Mucosa of descending colon (tissue), 3 donors: Measurements from ENCODE around the gene ARIH1. TPM values are rescaled to one million over a fixed set of nuclear protein-coding genes. Genes with fewer than 3 reads are reported as not detected.

Experiments
- ATAC-seq: fragments of 200-7000 bp; cut with Tn5 transposase; one replicate; pipeline ENCODE4 v1.9.1; 2020; ENCODE audit warnings: mild to moderate bottlenecking, moderate library complexity
- DNase-seq, 3 donors: peaks; one replicate each; pipeline ENCODE4 v3.0.0-alpha.2; 2020
- H3K36me3 ChIP-seq: fragments of 200-600 bp; one replicate; pipeline ENCODE4 v1.8.0; 2021; ENCODE audit warnings: low read depth, mild to moderate bottlenecking
- H3K4me1 ChIP-seq: fragments of 200-600 bp; one replicate; pipeline ENCODE4 v1.8.0; 2021; ENCODE audit warnings: low read depth, mild to moderate bottlenecking
- H3K4me3 ChIP-seq: fragments of 200-600 bp; one replicate; pipeline ENCODE4 v1.8.0; 2021; ENCODE audit warnings: mild to moderate bottlenecking
- H3K9me3 ChIP-seq: fragments of 200-600 bp; one replicate; pipeline ENCODE4 v1.8.0; 2021; ENCODE audit warnings: mild to moderate bottlenecking
- intact Hi-C, 2 donors: fragments of 100-400 bp; cut with DNase I in 1 of 2; cut with micrococcal nuclease in 1 of 2; formaldehyde crosslinking; loops; one replicate each; pipeline versions ENCODE4 v1.11.0 to v1.11.1; 2022; cut with DNase I, micrococcal nuclease
- total RNA-seq, 3 donors: library from RNA; stranded (reverse); fragmentation: NEBNext Ultra II Directional in 2 of 3; extraction: Animal tissue kit (Norgen Biotek cat#: 25700) in 2 of 3; gene quantifications; one replicate each; pipeline versions ENCODE4 v1.2.1 to v1.2.4, GENCODE V29; 2021 to 2023
- TF ChIP-seq, protein P1 (sequence below): fragments of 200-600 bp; IDR thresholded peaks from one replicate; pipeline ENCODE4 v1.8.0; 2022; ENCODE audit warnings: antibody characterized with exemption, mild to moderate bottlenecking
- donor health status: DM: no; HTN: no; CAD: no; lungs with moderate emphysema.
- donor health status: DM: no; HTN: no; CAD: no.
- donor health status: DM: no; HTN: yes; CAD: no.

The ARIH1 gene
- total RNA-seq, 3 donors from 2014 or later, result 109 to 205 (median 118) TPM

DNA sequence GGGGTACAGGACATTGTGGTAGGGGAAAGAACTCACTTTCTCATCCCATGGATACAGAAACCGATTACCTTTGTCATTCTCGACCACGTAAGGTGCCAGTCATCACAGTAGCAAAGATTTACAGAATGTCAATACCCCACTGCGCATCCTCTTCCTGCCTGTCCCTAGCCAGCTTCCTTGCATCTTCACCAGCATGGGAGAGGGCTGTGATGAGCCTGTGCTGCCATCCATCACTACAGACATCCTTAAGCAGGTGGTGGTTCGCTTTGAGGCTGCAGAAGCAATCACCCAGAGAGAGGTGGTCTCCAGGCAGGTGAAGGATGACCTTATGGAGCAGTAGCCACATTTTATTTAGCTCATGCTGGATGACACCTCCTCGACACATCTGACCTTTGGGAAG, 23.3 kb upstream of the ARIH1 start:
- H3K4me3 ChIP-seq, result no peak overlapping the region
- no peaks in the 10 kb centered on the region for H3K9me3 ChIP-seq
- ATAC-seq (no peak), DNase-seq (no peak)
- H3K4me1 ChIP-seq, result no peaks in the 10 kb centered on the region
- no peaks in the 10 kb centered on the region for H3K36me3 ChIP-seq
- TF ChIP-seq, protein P1, sequence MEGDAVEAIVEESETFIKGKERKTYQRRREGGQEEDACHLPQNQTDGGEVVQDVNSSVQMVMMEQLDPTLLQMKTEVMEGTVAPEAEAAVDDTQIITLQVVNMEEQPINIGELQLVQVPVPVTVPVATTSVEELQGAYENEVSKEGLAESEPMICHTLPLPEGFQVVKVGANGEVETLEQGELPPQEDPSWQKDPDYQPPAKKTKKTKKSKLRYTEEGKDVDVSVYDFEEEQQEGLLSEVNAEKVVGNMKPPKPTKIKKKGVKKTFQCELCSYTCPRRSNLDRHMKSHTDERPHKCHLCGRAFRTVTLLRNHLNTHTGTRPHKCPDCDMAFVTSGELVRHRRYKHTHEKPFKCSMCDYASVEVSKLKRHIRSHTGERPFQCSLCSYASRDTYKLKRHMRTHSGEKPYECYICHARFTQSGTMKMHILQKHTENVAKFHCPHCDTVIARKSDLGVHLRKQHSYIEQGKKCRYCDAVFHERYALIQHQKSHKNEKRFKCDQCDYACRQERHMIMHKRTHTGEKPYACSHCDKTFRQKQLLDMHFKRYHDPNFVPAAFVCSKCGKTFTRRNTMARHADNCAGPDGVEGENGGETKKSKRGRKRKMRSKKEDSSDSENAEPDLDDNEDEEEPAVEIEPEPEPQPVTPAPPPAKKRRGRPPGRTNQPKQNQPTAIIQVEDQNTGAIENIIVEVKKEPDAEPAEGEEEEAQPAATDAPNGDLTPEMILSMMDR, result no peak
- intact Hi-C loops, result no loop called here

DNA sequence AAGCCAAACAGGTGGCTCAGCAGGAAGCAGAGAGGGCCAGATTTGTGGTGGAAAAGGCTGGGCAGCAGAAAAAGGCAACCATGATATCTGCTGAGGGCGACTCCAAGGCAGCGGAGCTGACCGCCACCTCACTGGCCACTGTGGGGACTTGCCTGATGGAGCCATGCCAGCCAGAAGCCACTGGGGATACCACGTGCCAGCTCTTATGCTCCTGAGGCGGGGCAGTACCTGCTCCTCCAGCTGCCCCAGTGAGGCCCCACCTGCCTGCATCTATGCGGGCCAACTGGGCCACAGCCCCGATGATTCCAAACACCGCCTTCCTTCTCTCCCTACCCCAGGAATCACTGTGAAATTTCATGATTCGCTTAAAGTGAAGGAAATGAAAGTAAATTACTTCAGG, 22.9 kb upstream of the ARIH1 start:
- H3K9me3 ChIP-seq, result no peaks in the 10 kb centered on the region
- H3K4me3 ChIP-seq, result no peak overlapping the region
- H3K4me1 ChIP-seq, result no peaks in the 10 kb centered on the region
- TF ChIP-seq, protein P1, result no peak
- ATAC-seq (no peak), DNase-seq (no peak)
- intact Hi-C loops, result no loop called here
- H3K36me3 ChIP-seq, result no peaks in the 10 kb centered on the region

DNA sequence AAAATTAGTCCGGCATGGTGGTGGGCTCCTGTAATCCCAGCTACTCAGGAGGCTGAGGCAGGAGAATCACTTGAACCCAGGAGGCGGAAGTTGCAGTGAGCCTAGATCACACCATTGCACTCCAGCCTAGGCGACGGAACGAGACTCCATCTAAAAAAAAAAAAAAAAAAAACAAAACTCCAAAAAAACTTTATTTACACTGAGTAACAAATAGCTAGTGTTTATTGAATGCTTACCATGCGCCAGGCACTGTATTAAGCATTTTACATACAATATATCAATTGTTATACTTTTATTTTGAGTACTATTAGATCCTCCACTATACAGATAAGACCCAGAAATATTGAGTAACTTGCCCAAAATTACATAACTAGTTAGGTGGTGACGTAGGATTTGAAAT, 17.4 kb upstream of the ARIH1 start:
- no peak for DNase-seq
- no peak for ATAC-seq
- no peaks in the 10 kb centered on the region for H3K4me1 ChIP-seq
- no peaks in the 10 kb centered on the region for H3K9me3 ChIP-seq
- no peaks in the 10 kb centered on the region for H3K36me3 ChIP-seq
- TF ChIP-seq, protein P1, result no peak
- no peak overlapping the region for H3K4me3 ChIP-seq
- intact Hi-C loops, result no loop called here

DNA sequence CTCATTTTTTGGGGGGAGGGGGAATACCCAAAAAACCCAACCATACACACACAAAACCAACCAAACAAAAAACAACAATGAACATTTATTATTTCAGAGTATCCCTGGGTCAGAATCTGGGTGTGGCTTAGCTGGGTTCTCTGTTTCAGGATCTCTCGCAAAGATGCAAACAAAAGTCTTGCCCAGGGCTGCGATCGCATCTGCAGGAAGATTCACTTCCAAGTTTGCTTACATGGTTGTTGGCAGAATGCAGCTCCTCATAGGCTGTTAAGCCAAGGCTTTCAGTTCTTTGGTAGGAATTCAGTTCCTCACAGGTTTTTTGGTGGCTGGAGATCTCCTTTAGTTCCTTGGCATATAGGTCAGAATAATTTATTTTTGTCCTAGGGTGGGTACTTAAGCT, 13.7 kb upstream of the ARIH1 start:
- H3K9me3 ChIP-seq, result no peaks in the 10 kb centered on the region
- intact Hi-C loops, result no loop called here
- H3K36me3 ChIP-seq, result no peaks in the 10 kb centered on the region
- TF ChIP-seq, protein P1, result no peak
- no peak overlapping the region for H3K4me3 ChIP-seq
- DNase-seq (no peak), ATAC-seq (no peak)
- H3K4me1 ChIP-seq, result no peaks in the 10 kb centered on the region

GRCh38 chr15:72463702-72464101, 10.4 kb upstream of the ARIH1 start:
- ATAC-seq, result no peak
- intact Hi-C loops, result no loop called here
- Histone ChIP-seq H3K4me1 (no peaks in the 10 kb centered on the region), H3K4me3 (no peak overlapping the region), H3K36me3 (no peaks in the 10 kb centered on the region), H3K9me3 (no peaks in the 10 kb centered on the region)
- DNase-seq, result no peak
- TF ChIP-seq, protein P1, result no peak

GRCh38 chr15:72464251-72464650, 9.9 kb upstream of the ARIH1 start:
- H3K4me3 ChIP-seq, result no peak overlapping the region
- H3K36me3 ChIP-seq, result no peaks in the 10 kb centered on the region
- no peaks in the 10 kb centered on the region for H3K9me3 ChIP-seq
- ATAC-seq (no peak), DNase-seq (no peak)
- intact Hi-C loops, result no loop called here
- no peaks in the 10 kb centered on the region for H3K4me1 ChIP-seq
- TF ChIP-seq, protein P1, result no peak
